ENCODE data around the gene IL6.
"Not testable (repeated sequence)": the region's sequence is repeated elsewhere in the genome, so short reads cannot be mapped to it uniquely, and the experiment has no call there.

The IL6 gene

GRCh38 chr7:22759721-22760120 lies 32.7 kb downstream of the IL6 start:
- H3K27ac Mint-ChIP-seq, result no peak overlapping the region
- CTCF ChIA-PET, result no interaction called here
- H3K9me3 Mint-ChIP-seq, result no peaks in the 10 kb centered on the region
- H3K27me3 Mint-ChIP-seq, result peaks cover 27% of the 10 kb centered on the region
- no peak for DNase-seq
- no peaks in the 10 kb centered on the region for H3K4me1 Mint-ChIP-seq
- H3K36me3 Mint-ChIP-seq, result no peaks in the 10 kb centered on the region
- no peak overlapping the region for H3K4me3 Mint-ChIP-seq

- CTCF ChIA-PET, result no interaction called here
- DNase-seq, result no peak
- Mint-ChIP-seq H3K9me3 (no peaks in the 10 kb centered on the region), H3K36me3 (no peaks in the 10 kb centered on the region), H3K4me3 (no peak overlapping the region), H3K27ac (no peak overlapping the region), H3K4me1 (no peaks in the 10 kb centered on the region), H3K27me3 (peaks cover 34% of the 10 kb centered on the region)
Measured at GRCh38 chr7:22762866-22763265, 35.9 kb downstream of the IL6 start.

GRCh38 chr7:22765609-22766008 lies 38.6 kb downstream of the IL6 start:
- H3K9me3 Mint-ChIP-seq, result no peaks in the 10 kb centered on the region
- DNase-seq, result no peak
- CTCF ChIA-PET, result interaction anchor here (2.3 kb wide), 1 partner anchor 17 kb away, joined by 7 read pairs; no protein-coding TSS in a partner anchor
- H3K4me1 Mint-ChIP-seq, result no peaks in the 10 kb centered on the region
- H3K27ac Mint-ChIP-seq, result no peak overlapping the region
- peaks cover 47% of the 10 kb centered on the region for H3K27me3 Mint-ChIP-seq
- no peak overlapping the region for H3K4me3 Mint-ChIP-seq
- no peaks in the 10 kb centered on the region for H3K36me3 Mint-ChIP-seq

- H3K27me3 Mint-ChIP-seq, result peaks cover 37% of the 10 kb centered on the region
- H3K36me3 Mint-ChIP-seq, result no peaks in the 10 kb centered on the region
- no peak overlapping the region for H3K4me3 Mint-ChIP-seq
- CTCF ChIA-PET, result no interaction called here
- no peak for DNase-seq
- H3K9me3 Mint-ChIP-seq, result no peaks in the 10 kb centered on the region
- H3K27ac Mint-ChIP-seq, result no peak overlapping the region
- no peaks in the 10 kb centered on the region for H3K4me1 Mint-ChIP-seq
Measured at GRCh38 chr7:22771194-22771871, 44.3 kb downstream of the IL6 start.

- Mint-ChIP-seq H3K4me1 (no peaks in the 10 kb centered on the region), H3K27ac (no peak overlapping the region), H3K4me3 (no peak overlapping the region), H3K27me3 (peaks cover 40% of the 10 kb centered on the region), H3K9me3 (no peaks in the 10 kb centered on the region), H3K36me3 (no peaks in the 10 kb centered on the region)
- DNase-seq, result no peak
- CTCF ChIA-PET, result interaction anchor here (1.5 kb wide), 1 partner anchor 11 kb away, joined by 5 read pairs; no protein-coding TSS in a partner anchor
Measured at GRCh38 chr7:22771872-22772228, 44.9 kb downstream of the IL6 start.

GRCh38 chr7:22772885-22773284 lies 45.9 kb downstream of the IL6 start:
- Mint-ChIP-seq H3K36me3 (no peaks in the 10 kb centered on the region), H3K27me3 (peaks cover 35% of the 10 kb centered on the region), H3K9me3 (no peaks in the 10 kb centered on the region), H3K27ac (no peak overlapping the region), H3K4me3 (no peak overlapping the region), H3K4me1 (no peaks in the 10 kb centered on the region)
- CTCF ChIA-PET, result interaction anchor here (1.5 kb wide), 1 partner anchor 10 kb away, joined by 5 read pairs; no protein-coding TSS in a partner anchor
- no peak for DNase-seq

GRCh38 chr7:22776964-22777363 lies 50.0 kb downstream of the IL6 start:
- no peak overlapping the region for H3K27ac Mint-ChIP-seq
- no peak for DNase-seq
- H3K9me3 Mint-ChIP-seq, result no peaks in the 10 kb centered on the region
- H3K36me3 Mint-ChIP-seq, result no peaks in the 10 kb centered on the region
- no peak overlapping the region for H3K4me3 Mint-ChIP-seq
- no peaks in the 10 kb centered on the region for H3K4me1 Mint-ChIP-seq
- H3K27me3 Mint-ChIP-seq, result peaks cover 16% of the 10 kb centered on the region
- CTCF ChIA-PET, result interaction anchor here (2.2 kb wide), 1 partner anchor 216 kb away, joined by 8 read pairs; no protein-coding TSS in a partner anchor

- DNase-seq, H3K9me3 Mint-ChIP-seq, H3K27ac Mint-ChIP-seq, H3K4me1 Mint-ChIP-seq, H3K36me3 Mint-ChIP-seq, H3K4me3 Mint-ChIP-seq: not testable (repeated sequence)
- CTCF ChIA-PET, result interaction anchor here (1.2 to 3.5 kb wide), 3 partner anchors 52 to 275 kb away, joined by 3 to 11 read pairs (median 5); partner anchors contain the start of gene IL6
- peaks cover 23% of the 10 kb centered on the region for H3K27me3 Mint-ChIP-seq
Measured at GRCh38 chr7:22779730-22780323, 52.8 kb downstream of the IL6 start.

GRCh38 chr7:22781230-22781711 lies 54.3 kb downstream of the IL6 start:
- Mint-ChIP-seq H3K27ac (no peak overlapping the region), H3K9me3 (no peaks in the 10 kb centered on the region), H3K36me3 (no peaks in the 10 kb centered on the region), H3K27me3 (peaks cover 23% of the 10 kb centered on the region), H3K4me3 (no peak overlapping the region), H3K4me1 (no peaks in the 10 kb centered on the region)
- CTCF ChIA-PET, result interaction anchor here (0.5 to 6.5 kb wide), 5 partner anchors 46 to 228 kb away, joined by 3 to 84 read pairs (median 7); no protein-coding TSS in a partner anchor
- no peak for DNase-seq

Measured in activated naive CD4-positive, alpha-beta T cell treated with anti-CD3 and anti-CD28 coated beads, Interleukin-2, amount 10 ng/mL, durations not matched to agents 7 days and 5 days (primary cell).